A549 (cell line): Measurements from ENCODE around the gene UBC. TPM values are rescaled to one million over a fixed set of nuclear protein-coding genes. Genes with fewer than 3 reads are reported as not detected.
A peak's percentile ranks its signal among the peaks of the same experiment; 100 is the strongest.

Source experiments
- BHLHE40 ChIP-seq: IDR thresholded peaks from 2 replicates; pipeline ENCODE4 v1.6.1; 2012; ENCODE audit warnings: low read depth, low read length, inconsistent platforms
- CBX8 ChIP-seq: fragments of 200-600 bp; sonication (generic); IDR thresholded peaks from 2 replicates; pipeline ENCODE4 v1.6.1; 2016
- CTCF ChIP-seq: fragments of >200 bp; sonication (Bioruptor Twin); formaldehyde crosslinking; IDR thresholded peaks from 3 replicates; pipeline ENCODE4 v1.5.1; 2016
- EHMT2 ChIP-seq: fragments of 200-600 bp; sonication (generic); IDR thresholded peaks from 2 replicates; pipeline ENCODE4 v1.6.1; 2016; ENCODE audit warnings: antibody characterized with exemption, low read depth, mild to moderate bottlenecking, moderate library complexity
- FOSB ChIP-seq: fragments of 250-450 bp; sonication (Bioruptor Pico); IDR thresholded peaks from 2 replicates; pipeline ENCODE4 v1.5.0; 2020; ENCODE audit warnings: mild to moderate bottlenecking, moderate library complexity
- FOSL2 ChIP-seq, 2 experiments: fragments of 450-650 bp in 1 of 2; fragments of >200 bp in 1 of 2; sonication (Bioruptor Twin) in 1 of 2; formaldehyde crosslinking; IDR thresholded peaks; 2 replicates each; pipeline versions ENCODE4 v1.5.0 to v1.6.1; 2016 to 2020; ENCODE audit warnings: mild to moderate bottlenecking in 1 of 2, moderate library complexity in 1 of 2
- HDAC2 ChIP-seq: fragments of 200-600 bp; sonication (generic); IDR thresholded peaks from 2 replicates; pipeline ENCODE4 v1.6.1; 2016
- HES2 ChIP-seq: fragments of >200 bp; sonication (Bioruptor Twin); formaldehyde crosslinking; IDR thresholded peaks from 2 replicates; pipeline ENCODE4 v1.6.1; 2016
- HEYL ChIP-seq: fragments of 250-450 bp; sonication (Bioruptor Pico); IDR thresholded peaks from 2 replicates; pipeline ENCODE4 v1.8.0; 2021; ENCODE audit warnings: mild to moderate bottlenecking, moderate library complexity
- KDM5A ChIP-seq: fragments of 200-600 bp; sonication (generic); IDR thresholded peaks from 2 replicates; pipeline ENCODE4 v1.6.1; 2016; ENCODE audit warnings: antibody characterized with exemption, mild to moderate bottlenecking
- MAFK ChIP-seq: fragments of 450-650 bp; IDR thresholded peaks from 2 replicates; pipeline ENCODE4 v1.6.1; 2014; ENCODE audit not compliant: partially characterized antibody
- MYC ChIP-seq: IDR thresholded peaks from 2 replicates; pipeline ENCODE4 v1.6.1; 2012; ENCODE audit warnings: mild to moderate bottlenecking, inconsistent platforms, low read length, improper control_type of control experiment, borderline replicate concordance
- NFE2L2 ChIP-seq: fragments of 150-350 bp; conservative IDR thresholded peaks from 2 replicates; pipeline ENCODE4 v1.6.1; 2014; ENCODE audit warnings: low read length
- PHF8 ChIP-seq: fragments of 200-600 bp; sonication (generic); IDR thresholded peaks from 2 replicates; pipeline ENCODE4 v1.6.1; 2016; ENCODE audit warnings: low read depth, mild to moderate bottlenecking, antibody characterized with exemption, moderate library complexity, borderline replicate concordance
- POLR2A ChIP-seq: IDR thresholded peaks from 2 replicates; pipeline ENCODE4 v1.6.1; 2012; ENCODE audit warnings: mild to moderate bottlenecking, low read length
- POLR2AphosphoS2 ChIP-seq: conservative IDR thresholded peaks from 2 replicates; pipeline ENCODE4 v1.6.1; 2012; ENCODE audit warnings: low read length, improper control_type of control experiment, inconsistent platforms
- RARB ChIP-seq: fragments of 250-450 bp; sonication (Bioruptor Pico); IDR thresholded peaks from 2 replicates; pipeline ENCODE4 v1.8.0; 2021; ENCODE audit warnings: mild to moderate bottlenecking, moderate library complexity
- RCOR1 ChIP-seq: fragments of 150-350 bp; IDR thresholded peaks from 2 replicates; pipeline ENCODE4 v1.6.1; 2014; ENCODE audit warnings: antibody characterized with exemption, low read length, low read depth
- SMC3 ChIP-seq: fragments of >200 bp; sonication (Bioruptor Twin); formaldehyde crosslinking; IDR thresholded peaks from 3 replicates; pipeline ENCODE4 v1.6.1; 2018; ENCODE audit warnings: inconsistent platforms
- TFCP2L1 ChIP-seq: fragments of 250-450 bp; sonication (Bioruptor Pico); IDR thresholded peaks from 2 replicates; pipeline ENCODE4 v1.5.0; 2021; ENCODE audit warnings: mild to moderate bottlenecking
- TP53 ChIP-seq: fragments of 250-450 bp; sonication (Bioruptor Pico); IDR thresholded peaks from 2 replicates; pipeline ENCODE4 v1.5.0; 2021; ENCODE audit warnings: mild to moderate bottlenecking, moderate library complexity
- USF2 ChIP-seq: fragments of 450-650 bp; IDR thresholded peaks from 2 replicates; pipeline ENCODE4 v1.6.1; 2014; ENCODE audit warnings: antibody characterized with exemption
- ZFP36 ChIP-seq: fragments of 450-650 bp; IDR thresholded peaks from 2 replicates; pipeline ENCODE4 v1.6.1; 2014; ENCODE audit warnings: borderline replicate concordance; ENCODE audit not compliant: partially characterized antibody
- ZSCAN20 ChIP-seq: fragments of 250-450 bp; sonication (Bioruptor Pico); IDR thresholded peaks from 2 replicates; pipeline ENCODE4 v1.8.0; 2022; ENCODE audit warnings: mild to moderate bottlenecking, moderate library complexity
- polyA plus RNA-seq, 4 experiments: library from polyadenylated mRNA; depleted of rRNA in 3 of 4; stranded (reverse); fragments of >200 nt; fragmentation: RNase III in 1 of 4; extraction: RNeasy Plus Mini Kit Qiagen cat#74134 plus additional on column Dnase treatment in 1 of 4; gene quantifications; 2 replicates in 3 of 4; 3 replicates in 1 of 4; pipeline ENCODE4 v1.2.3, GENCODE V29; 2011 to 2017
- TF ChIP-seq, protein P1 (sequence below): fragments of 200-600 bp; sonication (generic); IDR thresholded peaks from 2 replicates; pipeline ENCODE4 v1.6.1; 2016; ENCODE audit warnings: antibody characterized with exemption, mild to moderate bottlenecking, moderate library complexity

Gene UBC
- polyA plus RNA-seq, 2 of the 4 experiments (the other 2 are of a cell fraction) = 993 to 2,000 TPM

DNA sequence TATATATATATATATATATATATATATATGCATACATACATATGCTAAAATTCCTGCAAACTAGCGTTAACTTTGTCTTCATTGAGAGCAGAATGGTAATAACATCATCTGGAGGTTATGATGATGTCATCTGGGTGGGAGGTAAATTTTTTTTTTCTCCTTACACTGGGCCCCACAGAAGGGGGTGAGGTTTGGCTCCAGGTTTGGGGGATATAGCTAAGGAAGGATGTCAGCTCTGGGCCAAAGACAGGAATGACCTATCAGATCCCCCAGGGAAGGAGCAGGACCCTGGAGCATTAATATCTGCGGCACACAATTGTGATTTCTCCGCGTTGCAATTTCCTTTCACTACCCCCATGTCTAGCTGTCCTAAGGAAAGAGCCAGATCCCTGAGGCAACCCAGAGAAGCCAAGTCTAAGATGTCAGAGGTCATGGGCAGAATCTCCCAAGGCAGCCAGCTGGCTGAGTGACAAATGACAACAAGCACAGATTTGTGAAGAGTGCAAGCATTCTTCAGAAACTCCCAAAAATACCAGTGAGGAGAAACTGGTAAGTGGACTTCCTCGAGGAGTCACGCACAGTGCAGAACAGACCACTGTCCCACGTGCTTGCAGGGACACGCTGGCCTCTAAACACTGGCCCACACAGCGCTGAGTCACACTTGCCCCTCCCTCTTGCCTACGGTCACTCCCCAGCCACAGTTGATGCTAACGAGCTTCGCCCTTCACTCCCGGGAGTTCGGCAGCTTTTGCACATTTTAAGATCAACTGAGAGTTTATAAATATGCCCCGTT, 9.9 kb downstream of the UBC start (continued):
- TF ChIP-seq USF2 (peak; percentile 75), TP53 (CRISPR knock-in tag) (no peak; the same call in 1 of the 2 replicates), RARB (CRISPR knock-in tag) (no peak), SMC3 (0 out of 3 replicates have a peak, but pooled peaks have one; percentile 14), FOSL2 (IDR thresholded peaks at IDR 0.05) (peak; percentile 79), FOSL2 (CRISPR knock-in tag; IDR thresholded peaks at IDR 0.05) (peak; percentile 92), CTCF (no peak), HEYL (CRISPR knock-in tag) (no peak), PHF8 (no peak), EHMT2 (no peak), TFCP2L1 (no peak), RCOR1 (no peak), FOSB (CRISPR knock-in tag) (no peak), POLR2A (no peak; the same call in 1 of the 2 replicates), CBX8 (no peak), ZSCAN20 (no peak), BHLHE40 (peak; percentile 6; the same call in 1 of the 2 replicates), KDM5A (no peak), HES2 (no peak), HDAC2 (no peak), MYC (peak; percentile 81), MAFK (peak; percentile 48), NFE2L2 (0 out of 2 replicates have a peak, but pooled peaks have one; percentile 49), POLR2AphosphoS2 (no peak), ZFP36 (no peak)
- TF ChIP-seq, protein P1, sequence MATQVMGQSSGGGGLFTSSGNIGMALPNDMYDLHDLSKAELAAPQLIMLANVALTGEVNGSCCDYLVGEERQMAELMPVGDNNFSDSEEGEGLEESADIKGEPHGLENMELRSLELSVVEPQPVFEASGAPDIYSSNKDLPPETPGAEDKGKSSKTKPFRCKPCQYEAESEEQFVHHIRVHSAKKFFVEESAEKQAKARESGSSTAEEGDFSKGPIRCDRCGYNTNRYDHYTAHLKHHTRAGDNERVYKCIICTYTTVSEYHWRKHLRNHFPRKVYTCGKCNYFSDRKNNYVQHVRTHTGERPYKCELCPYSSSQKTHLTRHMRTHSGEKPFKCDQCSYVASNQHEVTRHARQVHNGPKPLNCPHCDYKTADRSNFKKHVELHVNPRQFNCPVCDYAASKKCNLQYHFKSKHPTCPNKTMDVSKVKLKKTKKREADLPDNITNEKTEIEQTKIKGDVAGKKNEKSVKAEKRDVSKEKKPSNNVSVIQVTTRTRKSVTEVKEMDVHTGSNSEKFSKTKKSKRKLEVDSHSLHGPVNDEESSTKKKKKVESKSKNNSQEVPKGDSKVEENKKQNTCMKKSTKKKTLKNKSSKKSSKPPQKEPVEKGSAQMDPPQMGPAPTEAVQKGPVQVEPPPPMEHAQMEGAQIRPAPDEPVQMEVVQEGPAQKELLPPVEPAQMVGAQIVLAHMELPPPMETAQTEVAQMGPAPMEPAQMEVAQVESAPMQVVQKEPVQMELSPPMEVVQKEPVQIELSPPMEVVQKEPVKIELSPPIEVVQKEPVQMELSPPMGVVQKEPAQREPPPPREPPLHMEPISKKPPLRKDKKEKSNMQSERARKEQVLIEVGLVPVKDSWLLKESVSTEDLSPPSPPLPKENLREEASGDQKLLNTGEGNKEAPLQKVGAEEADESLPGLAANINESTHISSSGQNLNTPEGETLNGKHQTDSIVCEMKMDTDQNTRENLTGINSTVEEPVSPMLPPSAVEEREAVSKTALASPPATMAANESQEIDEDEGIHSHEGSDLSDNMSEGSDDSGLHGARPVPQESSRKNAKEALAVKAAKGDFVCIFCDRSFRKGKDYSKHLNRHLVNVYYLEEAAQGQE = no peak
